ENCODE data around the gene LCN15.
"Not testable (repeated sequence)": the region's sequence is repeated elsewhere in the genome, so short reads cannot be mapped to it uniquely, and the experiment has no call there.

The LCN15 gene

GRCh38 chr9:136787690-136788400 lies 23.5 kb upstream of the LCN15 start:
- Histone ChIP-seq H3K9ac (no peak overlapping the region), H3K4me3 (no peak overlapping the region), H4K20me1 (peaks cover 11% of the 10 kb centered on the region), H3K9me3 (no peaks in the 10 kb centered on the region), H3K27me3 (0 out of 2 replicates have a peak, but pooled peaks cover 3% of the 10 kb centered on the region), H3K27ac (no peak overlapping the region), H3K4me1 (peaks cover 78% of the 10 kb centered on the region), H3K4me2 (peak overlapping the region; percentile 66), H3K36me3 (peaks cover 6% of the 10 kb centered on the region; the same call in 1 of the 2 replicates)
- TF ChIP-seq Cebpa-rat (IDR thresholded peaks at IDR 0.05), result no peak

DNA sequence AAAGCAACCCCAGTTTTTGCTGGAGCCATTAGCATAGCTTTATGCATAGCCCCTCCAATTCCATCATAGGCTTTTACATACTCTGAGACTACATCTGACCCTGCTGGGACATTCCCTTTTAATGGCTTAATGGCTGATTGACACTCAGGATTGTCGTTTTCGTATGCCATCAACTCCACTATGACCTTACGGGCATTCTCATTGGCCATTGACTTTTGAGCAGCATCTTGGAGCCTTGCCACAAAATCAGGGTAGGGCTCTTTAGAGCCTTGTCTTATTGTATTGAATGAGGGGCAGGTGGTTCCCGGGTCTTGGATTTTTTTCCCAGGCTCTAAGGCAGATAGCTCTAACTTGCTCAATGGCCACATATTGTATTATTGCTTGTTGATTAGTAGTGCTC lies 22.7 kb upstream of the LCN15 start:
- not testable (repeated sequence) for H3K4me2 ChIP-seq, H3K9ac ChIP-seq, H3K27me3 ChIP-seq

GRCh38 chr9:136786451-136786850 lies 22.1 kb upstream of the LCN15 start:
- peak overlapping the region; percentile 78 for H3K4me2 ChIP-seq
- no peak overlapping the region for H3K9ac ChIP-seq
- 0 out of 2 replicates have a peak, but pooled peaks cover 3% of the 10 kb centered on the region for H3K27me3 ChIP-seq
- H3K27ac ChIP-seq, result no peak overlapping the region
- H3K4me1 ChIP-seq, result peaks cover 64% of the 10 kb centered on the region
- TF ChIP-seq Cebpa-rat (IDR thresholded peaks at IDR 0.05), result no peak
- H3K9me3 ChIP-seq, result no peaks in the 10 kb centered on the region
- H3K4me3 ChIP-seq, result no peak overlapping the region
- no peaks in the 10 kb centered on the region for H3K36me3 ChIP-seq
- H4K20me1 ChIP-seq, result no peaks in the 10 kb centered on the region

More for the DNA sequence above, 22.7 kb upstream of the LCN15 start:
- not testable (repeated sequence) for H3K36me3 ChIP-seq, H3K4me3 ChIP-seq, H4K20me1 ChIP-seq, H3K27ac ChIP-seq, H3K9me3 ChIP-seq
- peaks cover 70% of the 10 kb centered on the region for H3K4me1 ChIP-seq

- Histone ChIP-seq H3K4me2 (peak overlapping the region; percentile 78), H3K4me1 (peaks cover 64% of the 10 kb centered on the region)
- not testable (repeated sequence) for H3K9me3 ChIP-seq, H3K27me3 ChIP-seq, H4K20me1 ChIP-seq, H3K9ac ChIP-seq, H3K4me3 ChIP-seq, H3K36me3 ChIP-seq, H3K27ac ChIP-seq
These were observed 21.4 kb upstream of the LCN15 start for GRCh38 chr9:136785565-136786355.

DNA sequence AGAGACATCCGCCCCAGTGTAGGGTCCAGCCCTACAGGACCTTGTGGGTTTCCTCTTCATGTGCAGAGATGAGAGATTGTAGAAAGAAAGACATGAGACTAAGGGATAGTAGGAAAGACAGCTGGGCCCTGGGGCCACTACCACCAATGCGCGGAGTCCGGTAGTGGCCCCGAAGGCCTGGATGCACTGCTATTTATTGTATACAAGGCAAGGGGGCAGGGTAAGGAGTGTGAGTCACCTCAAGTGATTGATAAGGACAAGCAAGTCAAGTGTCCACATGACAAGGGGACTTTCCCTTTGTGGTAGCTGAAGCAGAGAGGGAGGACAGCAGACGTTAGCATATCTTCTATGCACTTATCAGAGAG lies 20.7 kb upstream of the LCN15 start:
- H4K20me1 ChIP-seq, result no peaks in the 10 kb centered on the region
- TF ChIP-seq Cebpa-rat (IDR thresholded peaks at IDR 0.05), result no peak
- H3K4me3 ChIP-seq, result no peak overlapping the region
- 0 out of 2 replicates have a peak, but pooled peaks cover 3% of the 10 kb centered on the region for H3K27me3 ChIP-seq
- H3K27ac ChIP-seq, result 0 out of 2 replicates have a peak overlapping the region, but pooled peaks have one; percentile 18
- H3K4me2 ChIP-seq, result peak overlapping the region; percentile 78
- H3K36me3 ChIP-seq, result no peaks in the 10 kb centered on the region
- no peak overlapping the region for H3K9ac ChIP-seq
- peaks cover 58% of the 10 kb centered on the region for H3K4me1 ChIP-seq
- H3K9me3 ChIP-seq, result no peaks in the 10 kb centered on the region

DNA sequence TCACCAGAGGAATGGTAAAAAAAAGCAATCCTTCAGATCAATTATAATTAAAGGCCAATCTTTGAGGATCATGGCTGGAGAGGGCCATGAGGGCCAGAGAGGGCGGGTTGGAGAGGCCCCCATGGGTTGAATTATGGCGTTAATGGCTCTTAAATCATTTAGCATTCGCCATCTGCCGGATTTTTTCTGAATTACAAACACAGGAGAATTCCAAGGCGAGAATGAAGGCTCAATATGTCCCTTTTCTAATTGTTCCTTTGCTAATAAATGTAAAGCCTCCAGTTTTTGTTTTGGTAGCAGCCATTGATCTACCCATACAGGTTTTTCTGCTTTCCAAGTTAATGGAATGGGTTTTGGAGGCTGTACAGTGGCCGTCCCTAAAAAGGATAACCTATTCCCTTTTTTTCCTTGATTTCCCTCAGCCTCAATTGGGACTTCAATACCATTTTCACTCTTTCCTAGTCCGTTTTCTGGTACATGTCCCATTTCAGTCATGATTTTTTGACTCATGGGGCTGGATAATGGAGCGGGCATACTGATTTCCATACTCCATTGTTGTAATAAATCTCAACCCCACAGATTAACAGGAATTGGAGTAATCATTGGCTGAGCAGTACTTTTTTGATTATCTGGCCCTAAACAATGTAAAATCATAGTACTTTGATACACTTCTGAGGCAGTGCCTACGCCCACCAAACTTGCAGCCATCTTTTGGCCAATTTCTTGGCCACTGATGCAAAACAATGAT lies 20.1 kb upstream of the LCN15 start:
- Histone ChIP-seq H3K4me2 (peak overlapping the region; percentile 78), H3K4me3 (no peak overlapping the region), H3K9me3 (no peaks in the 10 kb centered on the region), H3K27ac (0 out of 2 replicates have a peak overlapping the region, but pooled peaks have one; percentile 18), H4K20me1 (no peaks in the 10 kb centered on the region), H3K27me3 (0 out of 2 replicates have a peak, but pooled peaks cover 3% of the 10 kb centered on the region), H3K36me3 (no peaks in the 10 kb centered on the region), H3K4me1 (peaks cover 55% of the 10 kb centered on the region), H3K9ac (no peak overlapping the region)
- no peak for TF ChIP-seq Cebpa-rat (IDR thresholded peaks at IDR 0.05)

- Histone ChIP-seq H3K36me3 (no peaks in the 10 kb centered on the region), H3K4me3 (no peak overlapping the region), H3K4me1 (peaks cover 41% of the 10 kb centered on the region), H3K4me2 (no peak overlapping the region), H3K9me3 (no peaks in the 10 kb centered on the region), H3K27ac (no peak overlapping the region), H3K27me3 (0 out of 2 replicates have a peak, but pooled peaks cover 3% of the 10 kb centered on the region), H3K9ac (no peak overlapping the region), H4K20me1 (no peaks in the 10 kb centered on the region)
- TF ChIP-seq Cebpa-rat (IDR thresholded peaks at IDR 0.05), result peak; percentile 50; the same call in 1 of the 2 replicates
These were observed 18.1 kb upstream of the LCN15 start for GRCh38 chr9:136782452-136782851.

DNA sequence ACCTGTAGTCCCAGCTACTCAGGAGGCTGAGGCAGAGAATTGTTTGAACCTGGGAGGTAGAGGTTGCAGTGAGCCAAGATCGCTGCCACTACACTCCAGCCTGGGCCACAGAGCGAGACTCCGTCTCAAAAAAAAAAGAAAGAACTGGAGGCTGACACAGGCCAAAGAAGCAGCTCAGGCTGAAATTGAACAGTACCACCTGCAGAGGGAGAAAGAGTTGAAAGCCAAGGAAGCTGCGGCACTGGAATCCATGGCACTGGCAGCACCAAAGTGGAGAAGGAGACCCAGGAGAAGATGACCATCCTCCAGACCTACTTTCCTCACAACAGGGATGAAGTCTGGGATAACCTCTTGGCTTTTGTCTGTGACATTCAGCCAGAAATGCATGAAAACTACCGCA lies 15.5 kb upstream of the LCN15 start:
- Histone ChIP-seq H4K20me1 (no peaks in the 10 kb centered on the region), H3K36me3 (no peaks in the 10 kb centered on the region), H3K9me3 (no peaks in the 10 kb centered on the region), H3K4me3 (no peak overlapping the region), H3K27me3 (no peaks in the 10 kb centered on the region), H3K9ac (no peak overlapping the region), H3K27ac (no peak overlapping the region), H3K4me2 (no peak overlapping the region), H3K4me1 (peaks cover 32% of the 10 kb centered on the region)
- no peak for TF ChIP-seq Cebpa-rat (IDR thresholded peaks at IDR 0.05)

- no peaks in the 10 kb centered on the region for H3K27me3 ChIP-seq
- peak overlapping the region; percentile 69 for H3K27ac ChIP-seq
- H3K4me3 ChIP-seq, result peak overlapping the region; percentile 16; the same call in 1 of the 2 replicates
- no peak for TF ChIP-seq Cebpa-rat (IDR thresholded peaks at IDR 0.05)
- no peaks in the 10 kb centered on the region for H4K20me1 ChIP-seq
- H3K4me2 ChIP-seq, result peak overlapping the region; percentile 79
- H3K9ac ChIP-seq, result peak overlapping the region; percentile 61; the same call in 1 of the 2 replicates
- peaks cover 33% of the 10 kb centered on the region for H3K4me1 ChIP-seq
- no peaks in the 10 kb centered on the region for H3K36me3 ChIP-seq
- peaks cover 10% of the 10 kb centered on the region; the same call in 1 of the 2 replicates for H3K9me3 ChIP-seq
These were observed 13.0 kb upstream of the LCN15 start for GRCh38 chr9:136777359-136777758.
